ENCODE measurements around the gene NECTIN1.

Gene NECTIN1

GRCh38 chr11:119671051-119671450 is 57.9 kb downstream of the NECTIN1 start:
- peak; percentile 92 for DNase-seq

- no peak for DNase-seq
Measured at GRCh38 chr11:119669487-119669886, 59.5 kb downstream of the NECTIN1 start.

- DNase-seq, result no peak
Measured at GRCh38 chr11:119668676-119669075, 60.3 kb downstream of the NECTIN1 start.

GRCh38 chr11:119666463-119667131 is 62.4 kb downstream of the NECTIN1 start:
- peak; percentile 56 for DNase-seq

- no peak for DNase-seq
Measured at GRCh38 chr11:119666061-119666460, 62.9 kb downstream of the NECTIN1 start.

- no peak for DNase-seq
Measured at GRCh38 chr11:119664701-119665420, 64.1 kb downstream of the NECTIN1 start.

- peak; percentile 65 for DNase-seq
Measured at GRCh38 chr11:119664063-119664572, 64.9 kb downstream of the NECTIN1 start.

- no peak for DNase-seq
Measured at GRCh38 chr11:119663279-119663678, 65.7 kb downstream of the NECTIN1 start.

GRCh38 chr11:119661226-119661625 is 67.8 kb downstream of the NECTIN1 start:
- DNase-seq, result no peak

- no peak for DNase-seq
Measured at GRCh38 chr11:119659971-119660723, 68.9 kb downstream of the NECTIN1 start.

GRCh38 chr11:119652907-119653659 is 75.9 kb downstream of the NECTIN1 start:
- no peak for DNase-seq

GRCh38 chr11:119651802-119652584 is 77.0 kb downstream of the NECTIN1 start:
- no peak for DNase-seq

- DNase-seq, result no peak
Measured at GRCh38 chr11:119650251-119650650, 78.7 kb downstream of the NECTIN1 start.

GRCh38 chr11:119647254-119647653 is 81.7 kb downstream of the NECTIN1 start:
- DNase-seq, result no peak

- DNase-seq, result no peak
Measured at GRCh38 chr11:119645018-119645417, 84.0 kb downstream of the NECTIN1 start.

GRCh38 chr11:119644502-119644901 is 84.5 kb downstream of the NECTIN1 start:
- no peak for DNase-seq

- DNase-seq, result no peak
Measured at GRCh38 chr11:119643876-119644225, 85.1 kb downstream of the NECTIN1 start.

- no peak for DNase-seq
Measured at GRCh38 chr11:119643212-119643875, 85.7 kb downstream of the NECTIN1 start.

- DNase-seq, result peak; percentile 46
Measured at GRCh38 chr11:119641983-119642745, 86.8 kb downstream of the NECTIN1 start.

GRCh38 chr11:119640541-119640940 is 88.5 kb downstream of the NECTIN1 start:
- DNase-seq, result no peak
